Thyroid gland (tissue), 4 donors: Measurements from ENCODE around the gene NAA16. TPM values are rescaled to one million over a fixed set of nuclear protein-coding genes. Genes with fewer than 3 reads are reported as not detected.

Experiments used
- DNase-seq, 2 donors: peaks; one replicate each; pipeline ENCODE4 v3.0.0-alpha.2; 2019
- H3K27ac ChIP-seq, 3 donors: fragments of 200-600 bp; sonication (generic); 1 replicate in 2 of 3; 2 replicates in 1 of 3; pipeline ENCODE4 v1.5.1; 2016 to 2019; ENCODE audit warnings: mild to moderate bottlenecking in 1 of 3, moderate library complexity in 1 of 3
- H3K27me3 ChIP-seq: fragments of 200-600 bp; sonication (generic); one replicate; pipeline ENCODE4 v1.5.1; 2019
- H3K36me3 ChIP-seq, 2 donors: fragments of 200-600 bp; sonication (generic); one replicate each; pipeline ENCODE4 v1.5.1; 2016 to 2019
- H3K4me1 ChIP-seq, 2 donors: fragments of 200-600 bp; sonication (generic); one replicate each; pipeline ENCODE4 v1.5.1; 2017 to 2019
- H3K4me3 ChIP-seq, 3 donors: fragments of 200-600 bp; sonication (generic); replicated peaks in 1 of 3; 1 replicate in 2 of 3; 2 replicates in 1 of 3; pipeline ENCODE4 v1.5.1; 2016; ENCODE audit warnings: mild to moderate bottlenecking in 1 of 3
- H3K9me3 ChIP-seq: fragments of 200-600 bp; sonication (generic); one replicate; pipeline ENCODE4 v1.5.1; 2017
- CTCF ChIP-seq, 6 experiments: fragments of 200-600 bp in 3 of 6; fragments of 450-650 bp in 3 of 6; sonication (generic) in 3 of 6; IDR thresholded peaks; one replicate each; pipeline ENCODE4 v1.5.1; 2016 to 2019; ENCODE audit warnings: antibody characterized with exemption in 6 of 6, mild to moderate bottlenecking in 2 of 6, inconsistent platforms in 1 of 6, moderate library complexity in 1 of 6
- POLR2A ChIP-seq, 2 donors: fragments of 450-650 bp; IDR thresholded peaks; one replicate each; pipeline ENCODE4 v1.6.1; 2017; ENCODE audit warnings: antibody characterized with exemption in 2 of 2, mild to moderate bottlenecking in 2 of 2, moderate library complexity in 1 of 2
- WGBS, 2 donors: methylation state at CpG; one replicate each; pipeline ENCODE4 v1.1.5; 2017; 5-methylcytosine and 5-hydroxymethylcytosine counted together
- intact Hi-C: fragments of 100-400 bp; cut with DNase I; formaldehyde crosslinking; loops from one replicate; pipeline ENCODE4 v1.15.1; 2023
- total RNA-seq, 4 donors: library from RNA; depleted of rRNA; stranded (reverse); fragments of >200 nt; gene quantifications; one replicate each; pipeline ENCODE4 v1.2.3, GENCODE V29; 2016

NAA16 gene
- 10 to 100 TPM; 16.9 to 42.7 (median 19.0) TPM for total RNA-seq

- H3K36me3 ChIP-seq, result no peaks in the 10 kb centered on the region
- H3K4me1 ChIP-seq, result peaks cover 17 to 27% of the 10 kb centered on the region in 2 donors
- WGBS, 2 donors, result 0% methylated on average over 4 to 9 of the region's 32 CpGs
- H3K27ac ChIP-seq, result peak within 1 kb of the TSS; percentile 83 to 97 (median 93)
- no peaks in the 10 kb centered on the region for H3K27me3 ChIP-seq
- peak within 1 kb of the TSS; percentile 91 to 97 (median 96) for H3K4me3 ChIP-seq
- H3K9me3 ChIP-seq, result no peaks in the 10 kb centered on the region
- TF ChIP-seq CTCF (IDR thresholded peaks at IDR 0.05) (peak in 1 of 6 experiments; percentile 17), POLR2A (IDR thresholded peaks at IDR 0.05) (peak; percentile 34 to 84)
- peak; percentile 89 to 92 for DNase-seq
- intact Hi-C loops, result no loop called here
Observed at GRCh38 chr13:41310963-41311405, at the start of gene NAA16. Gene NAA16 (plus strand): TSS chr13:41311267. CDS start chr13:41311529, 262 bp downstream.

GRCh38 chr13:41263261-41263971, 47.7 kb upstream of the NAA16 start, which contains the start of gene MTRF1:
Gene MTRF1 (minus strand): TSS chr13:41263576. CDS start chr13:41260907, 2,669 bp downstream.
- peaks cover 7 to 8% of the 10 kb centered on the region in 2 donors for H3K36me3 ChIP-seq
- H3K4me1 ChIP-seq, result peaks cover 3 to 5% of the 10 kb centered on the region in 2 donors
- DNase-seq, result peak; percentile 78 to 82
- peak within 1 kb of the TSS; percentile 66 to 72 (median 72) for H3K27ac ChIP-seq
- no peaks in the 10 kb centered on the region for H3K27me3 ChIP-seq
- intact Hi-C loops, result no loop called here
- WGBS, 2 donors, result 0 to 1% methylated on average over 32 of the region's 32 CpGs
- H3K9me3 ChIP-seq, result no peaks in the 10 kb centered on the region
- TF ChIP-seq POLR2A (IDR thresholded peaks at IDR 0.05), result peak in 1 of 2 donors; percentile 28
- no peak for TF ChIP-seq CTCF (IDR thresholded peaks at IDR 0.05)
- peak within 1 kb of the TSS; percentile 37 to 74 (median 71) for H3K4me3 ChIP-seq

GRCh38 chr13:41267106-41267505, 44.0 kb upstream of the NAA16 start:
- Histone ChIP-seq H3K27me3 (no peaks in the 10 kb centered on the region), H3K9me3 (no peaks in the 10 kb centered on the region), H3K36me3 (no peaks in the 10 kb centered on the region), H3K27ac (no peak overlapping the region), H3K4me3 (no peak overlapping the region), H3K4me1 (peaks cover 3 to 5% of the 10 kb centered on the region in 2 donors)
- intact Hi-C loops, result no loop called here
- TF ChIP-seq POLR2A (IDR thresholded peaks at IDR 0.05) (no peak), CTCF (IDR thresholded peaks at IDR 0.05) (no peak)
- DNase-seq, result no peak

- no peaks in the 10 kb centered on the region for H3K36me3 ChIP-seq
- TF ChIP-seq POLR2A (IDR thresholded peaks at IDR 0.05) (no peak), CTCF (IDR thresholded peaks at IDR 0.05) (no peak)
Observed at GRCh38 chr13:41268764-41269163, 42.3 kb upstream of the NAA16 start.

More at GRCh38 chr13:41268764-41269163, 42.3 kb upstream of the NAA16 start:
- 8 to 14% methylated on average over 1 of the region's 1 CpG for WGBS, 2 donors
- Histone ChIP-seq H3K27me3 (no peaks in the 10 kb centered on the region), H3K4me3 (no peak overlapping the region), H3K27ac (no peak overlapping the region), H3K4me1 (no peaks in the 10 kb centered on the region), H3K9me3 (no peaks in the 10 kb centered on the region)
- DNase-seq, result no peak
- intact Hi-C loops, result no loop called here
